HFF-Myc (cell line): Measurements from ENCODE around the gene LMTK3.

Source experiments
- DNase-seq: peaks from one replicate; pipeline ENCODE4 v3.0.0-alpha.2; 2011; ENCODE audit warnings: low read depth; ENCODE audit errors: extremely low read depth
- H3K4me3 ChIP-seq: replicated peaks from 2 replicates; pipeline ENCODE4 v1.5.1; 2011; ENCODE audit warnings: low read depth, mild to moderate bottlenecking, control low read depth, low read length
- CTCF ChIP-seq: IDR thresholded peaks from 2 replicates; pipeline ENCODE4 v1.5.1; 2012; ENCODE audit warnings: mild to moderate bottlenecking, low read depth, low read length, control low read depth; ENCODE audit errors: missing control alignments

The LMTK3 gene

GRCh38 chr19:48497728-48498594 is 13.7 kb downstream of the LMTK3 start:
- no peak overlapping the region for H3K4me3 ChIP-seq
- DNase-seq = no peak
- TF ChIP-seq CTCF = no peak

- no peak for DNase-seq
- no peak overlapping the region for H3K4me3 ChIP-seq
- no peak for TF ChIP-seq CTCF
Measured at GRCh38 chr19:48496959-48497727, 14.5 kb downstream of the LMTK3 start.

- no peak overlapping the region for H3K4me3 ChIP-seq
- TF ChIP-seq CTCF = no peak
- DNase-seq = no peak
Measured at GRCh38 chr19:48495396-48495795, 16.2 kb downstream of the LMTK3 start.

GRCh38 chr19:48493718-48494401 is 17.8 kb downstream of the LMTK3 start:
- peak overlapping the region; percentile 34 for H3K4me3 ChIP-seq
- no peak for DNase-seq
- no peak for TF ChIP-seq CTCF

- peak overlapping the region; percentile 34 for H3K4me3 ChIP-seq
- DNase-seq = peak; percentile 85
- TF ChIP-seq CTCF = no peak
Measured at GRCh38 chr19:48492925-48493717, 18.5 kb downstream of the LMTK3 start.

GRCh38 chr19:48491793-48492123 is 19.9 kb downstream of the LMTK3 start:
- TF ChIP-seq CTCF = no peak
- no peak for DNase-seq
- H3K4me3 ChIP-seq = no peak overlapping the region
